ENCODE results near the gene CDK14. TPM values are rescaled to one million over a fixed set of nuclear protein-coding genes. Genes with fewer than 3 reads are reported as not detected.

Gene CDK14
- total RNA-seq, 1 experiment from 2014 or later: 39.1 TPM

DNA sequence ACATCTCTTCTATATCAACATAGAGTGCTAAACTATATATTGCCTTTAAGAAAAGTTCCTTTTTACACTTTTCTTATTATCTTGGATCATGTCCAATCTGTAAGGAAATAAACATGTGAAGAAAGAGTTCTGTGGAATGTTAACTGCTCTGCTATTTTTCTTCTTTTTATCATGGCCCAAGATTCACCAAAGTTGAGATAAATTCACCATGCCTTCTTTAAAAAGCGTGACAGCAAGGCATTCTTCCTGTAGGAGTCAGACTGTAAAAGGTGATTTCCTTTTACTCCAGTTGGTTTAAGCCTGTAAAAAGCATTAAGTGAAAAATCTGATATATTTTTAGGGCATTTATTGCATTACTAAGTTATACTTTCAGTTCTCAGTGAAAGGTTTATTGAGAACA is 502.4 kb downstream of the CDK14 start:
- Histone ChIP-seq H4K20me1 (ENCODE audit: insufficient read depth) (no peaks in the 10 kb centered on the region), H2AFZ (no peak overlapping the region), H3K4me2 (no peak overlapping the region), H3K36me3 (ENCODE audit: low read depth) (no peaks in the 10 kb centered on the region), H3K4me1 (replicated peaks; ENCODE audit: insufficient read depth) (no peaks in the 10 kb centered on the region), H3K27ac (no peak overlapping the region), H3K9me3 (ENCODE audit: insufficient read depth, low read depth) (no peaks in the 10 kb centered on the region), H3K9me2 (ENCODE audit: insufficient read depth) (no peaks in the 10 kb centered on the region), H3K4me3 (no peak overlapping the region), H3F3A (ENCODE audit: insufficient read depth, low read depth) (no peaks in the 10 kb centered on the region), H3K79me2 (ENCODE audit: low read depth) (no peaks in the 10 kb centered on the region), H3K27me3 (ENCODE audit: insufficient read depth, low read depth) (no peaks in the 10 kb centered on the region)
- BruUV-seq (replicated peaks): no TSS peak
- POLR2A ChIA-PET (ENCODE audit: unreplicated experiment): no interaction called here
- intact Hi-C loops (cut with micrococcal nuclease; ENCODE audit: unreplicated experiment): no loop called here
- CTCF ChIA-PET: no interaction called here
- no peak for TF ChIP-seq EZH2 (IDR thresholded peaks at IDR 0.05; ENCODE audit: low read depth)
- TF ChIP-seq, protein P1, sequence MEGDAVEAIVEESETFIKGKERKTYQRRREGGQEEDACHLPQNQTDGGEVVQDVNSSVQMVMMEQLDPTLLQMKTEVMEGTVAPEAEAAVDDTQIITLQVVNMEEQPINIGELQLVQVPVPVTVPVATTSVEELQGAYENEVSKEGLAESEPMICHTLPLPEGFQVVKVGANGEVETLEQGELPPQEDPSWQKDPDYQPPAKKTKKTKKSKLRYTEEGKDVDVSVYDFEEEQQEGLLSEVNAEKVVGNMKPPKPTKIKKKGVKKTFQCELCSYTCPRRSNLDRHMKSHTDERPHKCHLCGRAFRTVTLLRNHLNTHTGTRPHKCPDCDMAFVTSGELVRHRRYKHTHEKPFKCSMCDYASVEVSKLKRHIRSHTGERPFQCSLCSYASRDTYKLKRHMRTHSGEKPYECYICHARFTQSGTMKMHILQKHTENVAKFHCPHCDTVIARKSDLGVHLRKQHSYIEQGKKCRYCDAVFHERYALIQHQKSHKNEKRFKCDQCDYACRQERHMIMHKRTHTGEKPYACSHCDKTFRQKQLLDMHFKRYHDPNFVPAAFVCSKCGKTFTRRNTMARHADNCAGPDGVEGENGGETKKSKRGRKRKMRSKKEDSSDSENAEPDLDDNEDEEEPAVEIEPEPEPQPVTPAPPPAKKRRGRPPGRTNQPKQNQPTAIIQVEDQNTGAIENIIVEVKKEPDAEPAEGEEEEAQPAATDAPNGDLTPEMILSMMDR (conservative IDR thresholded peaks at IDR 0.05): no peak
- no peak for DNase-seq

DNA sequence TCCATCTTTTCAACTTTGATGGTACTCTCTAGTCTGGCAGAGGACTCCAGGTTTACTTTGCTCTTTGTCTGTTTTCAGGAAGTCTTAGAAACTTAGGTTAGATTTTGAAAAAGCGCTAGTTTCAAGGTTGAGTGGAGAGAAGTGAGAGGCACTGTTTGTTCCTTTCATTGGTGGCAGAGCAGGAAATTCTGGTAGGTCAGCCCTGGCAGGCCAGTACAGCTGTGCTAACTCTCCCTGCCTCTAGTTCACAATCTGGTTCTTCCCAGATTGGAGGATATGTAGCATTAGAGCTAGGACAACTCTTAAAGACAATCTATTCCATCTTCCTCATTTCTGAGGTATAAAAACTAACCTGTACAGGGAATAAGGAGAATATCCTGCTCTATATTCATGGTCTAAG is 507.2 kb downstream of the CDK14 start:
- DNase-seq: no peak
- Histone ChIP-seq H3K4me1 (replicated peaks; ENCODE audit: insufficient read depth) (no peaks in the 10 kb centered on the region), H3K79me2 (ENCODE audit: low read depth) (no peaks in the 10 kb centered on the region), H2AFZ (no peak overlapping the region), H3K36me3 (ENCODE audit: low read depth) (no peaks in the 10 kb centered on the region), H3K4me3 (no peak overlapping the region), H3K9me2 (ENCODE audit: insufficient read depth) (no peaks in the 10 kb centered on the region), H3K27me3 (ENCODE audit: insufficient read depth, low read depth) (no peaks in the 10 kb centered on the region), H3K9me3 (ENCODE audit: insufficient read depth, low read depth) (no peaks in the 10 kb centered on the region), H3F3A (ENCODE audit: insufficient read depth, low read depth) (no peaks in the 10 kb centered on the region), H4K20me1 (ENCODE audit: insufficient read depth) (no peaks in the 10 kb centered on the region), H3K27ac (no peak overlapping the region), H3K4me2 (no peak overlapping the region)
- intact Hi-C loops (cut with micrococcal nuclease; ENCODE audit: unreplicated experiment): no loop called here
- ChIA-PET POLR2A (ENCODE audit: unreplicated experiment) (no interaction called here), CTCF (no interaction called here)
- BruUV-seq (replicated peaks): no TSS peak
- TF ChIP-seq, protein P1 (conservative IDR thresholded peaks at IDR 0.05): no peak
- TF ChIP-seq EZH2 (IDR thresholded peaks at IDR 0.05; ENCODE audit: low read depth): no peak

DNA sequence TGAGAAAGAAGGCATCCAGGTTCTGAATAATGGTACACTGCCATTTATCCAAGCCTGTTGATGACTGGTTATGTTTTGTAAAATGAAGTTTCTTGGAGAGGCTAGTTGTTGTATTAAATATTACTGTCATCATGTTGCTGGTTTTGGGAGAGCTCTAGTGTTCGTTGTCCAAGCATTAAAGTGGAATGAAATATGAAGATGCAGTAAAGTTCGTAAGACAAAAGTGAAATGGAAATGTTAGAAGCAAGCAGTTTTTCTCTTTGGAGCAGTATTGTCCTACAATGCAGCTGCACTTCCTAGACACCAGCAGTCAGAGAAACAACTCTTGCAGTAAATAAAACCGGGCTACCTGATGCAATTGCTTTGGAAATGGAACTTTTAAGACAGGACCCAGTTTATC is 511.3 kb downstream of the CDK14 start:
- TF ChIP-seq, protein P1 (conservative IDR thresholded peaks at IDR 0.05): no peak
- TF ChIP-seq EZH2 (IDR thresholded peaks at IDR 0.05; ENCODE audit: low read depth): no peak
- Histone ChIP-seq H3K36me3 (ENCODE audit: low read depth) (no peaks in the 10 kb centered on the region), H3K79me2 (ENCODE audit: low read depth) (no peaks in the 10 kb centered on the region), H3K9me2 (ENCODE audit: insufficient read depth) (no peaks in the 10 kb centered on the region), H3K27ac (no peak overlapping the region), H3K4me1 (replicated peaks; ENCODE audit: insufficient read depth) (no peaks in the 10 kb centered on the region), H3K4me2 (no peak overlapping the region), H3K9me3 (ENCODE audit: insufficient read depth, low read depth) (no peaks in the 10 kb centered on the region), H2AFZ (no peak overlapping the region), H4K20me1 (ENCODE audit: insufficient read depth) (no peaks in the 10 kb centered on the region), H3F3A (ENCODE audit: insufficient read depth, low read depth) (no peaks in the 10 kb centered on the region), H3K4me3 (no peak overlapping the region), H3K27me3 (ENCODE audit: insufficient read depth, low read depth) (no peaks in the 10 kb centered on the region)
- DNase-seq: no peak
- no TSS peak for BruUV-seq (replicated peaks)
- CTCF ChIA-PET: no interaction called here
- POLR2A ChIA-PET (ENCODE audit: unreplicated experiment): no interaction called here
- intact Hi-C loops (cut with micrococcal nuclease; ENCODE audit: unreplicated experiment): no loop called here
